Ramos (cell line): ENCODE results near the gene CYP46A1.

Experiments
- in situ Hi-C: fragments of 300-500 bp; cut with MboI; formaldehyde crosslinking; loops from one replicate; pipeline ENCODE4 v1.14.3; 2022; ENCODE audit warnings: low sequenced_read_pairs; ENCODE audit not compliant: unreplicated experiment

Gene CYP46A1

GRCh38 chr14:99686557-99687283 lies 2.6 kb downstream of the CYP46A1 start:
- in situ Hi-C loops, result no loop called here

GRCh38 chr14:99687284-99688209 lies 3.4 kb downstream of the CYP46A1 start:
- in situ Hi-C loops, result no loop called here

GRCh38 chr14:99688210-99688581 lies 4.1 kb downstream of the CYP46A1 start:
- in situ Hi-C loops, result no loop called here

GRCh38 chr14:99688629-99689028 lies 4.5 kb downstream of the CYP46A1 start:
- in situ Hi-C loops, result no loop called here

GRCh38 chr14:99689266-99690236 lies 5.5 kb downstream of the CYP46A1 start:
- in situ Hi-C loops, result no loop called here

- in situ Hi-C loops, result no loop called here
These were observed 6.5 kb downstream of the CYP46A1 start for GRCh38 chr14:99690636-99691035.

- in situ Hi-C loops, result no loop called here
These were observed 7.2 kb downstream of the CYP46A1 start for GRCh38 chr14:99691111-99691885.

- in situ Hi-C loops, result no loop called here
These were observed 9.8 kb downstream of the CYP46A1 start for GRCh38 chr14:99693918-99694317.

- in situ Hi-C loops, result no loop called here
These were observed 12.8 kb downstream of the CYP46A1 start for GRCh38 chr14:99696929-99697328.

GRCh38 chr14:99698236-99698635 lies 14.1 kb downstream of the CYP46A1 start:
- in situ Hi-C loops, result no loop called here

- in situ Hi-C loops, result no loop called here
These were observed 14.5 kb downstream of the CYP46A1 start for GRCh38 chr14:99698642-99699041.

- in situ Hi-C loops, result no loop called here
These were observed 15.1 kb downstream of the CYP46A1 start for GRCh38 chr14:99699085-99699760.

GRCh38 chr14:99699861-99700260 lies 15.8 kb downstream of the CYP46A1 start:
- in situ Hi-C loops, result no loop called here

GRCh38 chr14:99700379-99700778 lies 16.3 kb downstream of the CYP46A1 start:
- in situ Hi-C loops, result no loop called here

- in situ Hi-C loops, result no loop called here
These were observed 17.2 kb downstream of the CYP46A1 start for GRCh38 chr14:99701260-99701659.

- in situ Hi-C loops, result no loop called here
These were observed 18.0 kb downstream of the CYP46A1 start for GRCh38 chr14:99702115-99702514.

GRCh38 chr14:99703381-99703780 lies 19.3 kb downstream of the CYP46A1 start:
- in situ Hi-C loops, result no loop called here

- in situ Hi-C loops, result no loop called here
These were observed 19.9 kb downstream of the CYP46A1 start for GRCh38 chr14:99704037-99704436.
